Measurements from ENCODE around the gene RASSF8.

Gene RASSF8

DNA sequence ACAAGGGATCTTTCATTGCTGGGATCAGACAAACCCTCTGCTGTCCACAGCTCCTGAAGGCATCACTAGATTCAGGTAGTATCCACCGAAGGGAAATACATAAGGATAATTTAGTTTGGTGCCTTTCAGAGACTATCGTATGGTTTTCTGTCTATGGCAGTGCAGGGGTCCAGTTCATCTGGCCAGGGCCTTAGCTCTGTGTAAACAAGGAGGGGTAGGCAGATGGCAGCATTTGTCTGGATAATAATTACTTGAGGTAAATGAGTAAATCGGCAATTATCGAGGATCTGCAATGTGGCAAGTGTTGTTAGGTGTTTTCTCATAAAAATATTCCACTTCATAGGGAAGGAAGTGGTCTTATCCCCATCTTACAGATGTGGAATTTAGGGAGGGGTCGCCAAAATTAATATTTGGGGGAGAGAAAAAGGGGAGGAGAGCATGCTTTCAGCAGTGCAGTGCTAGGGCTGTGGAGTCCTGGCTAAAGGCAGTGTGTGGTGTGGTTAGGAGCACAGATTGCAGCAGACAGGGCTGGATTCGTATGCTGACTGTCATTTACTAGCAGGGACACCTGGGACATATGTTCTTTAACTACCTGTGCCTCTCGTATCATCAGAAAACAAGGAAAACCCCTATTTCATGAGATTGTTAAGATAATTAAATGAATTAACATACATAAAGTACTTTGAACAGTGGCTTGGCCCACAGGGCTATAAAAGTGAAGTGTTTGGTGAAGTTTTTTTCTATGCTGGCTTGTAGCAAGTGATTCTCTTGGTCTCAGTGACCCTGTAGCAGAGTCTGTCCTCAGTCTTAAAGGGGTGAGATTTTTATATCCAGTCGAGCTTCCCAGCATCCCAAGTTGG is 27.1 kb downstream of the RASSF8 start:
- in situ Hi-C loops (cut with HindIII; ENCODE audit: low pct_ligation_motif_present, low pct_unique_long_range_greater_than_20kb, low sequenced_read_pairs): no loop called here
- DNase-seq: no peak

GRCh38 chr12:25986180-25986579 is 27.7 kb downstream of the RASSF8 start:
- in situ Hi-C loops (cut with HindIII; ENCODE audit: low pct_ligation_motif_present, low pct_unique_long_range_greater_than_20kb, low sequenced_read_pairs): no loop called here

DNA sequence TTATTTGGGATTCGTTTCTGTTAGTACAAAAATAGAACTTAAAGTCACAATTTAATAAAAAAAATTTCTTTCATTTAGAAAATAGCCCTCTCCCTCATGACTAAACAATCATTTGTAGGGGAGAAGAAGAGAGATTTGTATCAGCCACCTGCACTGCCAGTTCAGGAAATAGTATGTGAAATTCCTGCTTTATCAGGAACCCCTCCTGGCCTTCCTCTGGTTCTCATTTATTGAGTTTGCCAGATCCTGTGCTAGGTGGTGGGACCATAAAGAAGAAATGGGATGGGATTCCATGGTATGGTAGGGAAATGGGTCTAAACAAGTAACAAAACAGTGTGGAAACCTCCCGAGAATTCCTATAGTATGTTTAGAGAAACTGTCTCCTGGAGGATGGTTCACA is 30.0 kb downstream of the RASSF8 start:
- in situ Hi-C loops (cut with HindIII; ENCODE audit: low pct_ligation_motif_present, low pct_unique_long_range_greater_than_20kb, low sequenced_read_pairs): no loop called here
- DNase-seq: no peak

More at GRCh38 chr12:25986180-25986579, 27.7 kb downstream of the RASSF8 start:
- no peak for DNase-seq

DNA sequence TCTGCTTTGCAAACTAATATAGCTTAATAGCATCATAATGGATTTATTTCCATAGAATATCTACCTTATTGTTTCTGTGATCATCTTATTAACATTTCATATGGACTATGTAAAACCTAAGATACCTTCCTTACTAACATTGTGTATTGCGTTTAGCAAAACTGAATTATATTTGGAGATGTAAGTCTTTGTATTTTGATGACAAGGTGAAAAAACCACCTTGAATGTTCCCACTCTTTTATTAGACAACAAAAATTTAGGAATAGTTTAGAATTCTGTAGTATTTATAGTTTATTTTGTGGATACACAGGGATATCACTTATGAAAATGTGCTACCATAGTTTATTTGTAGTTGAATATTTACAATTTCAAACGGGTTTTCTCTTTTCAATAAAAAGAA is 32.0 kb downstream of the RASSF8 start:
- in situ Hi-C loops (cut with HindIII; ENCODE audit: low pct_ligation_motif_present, low pct_unique_long_range_greater_than_20kb, low sequenced_read_pairs): no loop called here
- DNase-seq: no peak

GRCh38 chr12:25992026-25992782 is 33.7 kb downstream of the RASSF8 start:
- DNase-seq: peak; percentile 28
- in situ Hi-C loops (cut with HindIII; ENCODE audit: low pct_ligation_motif_present, low pct_unique_long_range_greater_than_20kb, low sequenced_read_pairs): no loop called here

DNA sequence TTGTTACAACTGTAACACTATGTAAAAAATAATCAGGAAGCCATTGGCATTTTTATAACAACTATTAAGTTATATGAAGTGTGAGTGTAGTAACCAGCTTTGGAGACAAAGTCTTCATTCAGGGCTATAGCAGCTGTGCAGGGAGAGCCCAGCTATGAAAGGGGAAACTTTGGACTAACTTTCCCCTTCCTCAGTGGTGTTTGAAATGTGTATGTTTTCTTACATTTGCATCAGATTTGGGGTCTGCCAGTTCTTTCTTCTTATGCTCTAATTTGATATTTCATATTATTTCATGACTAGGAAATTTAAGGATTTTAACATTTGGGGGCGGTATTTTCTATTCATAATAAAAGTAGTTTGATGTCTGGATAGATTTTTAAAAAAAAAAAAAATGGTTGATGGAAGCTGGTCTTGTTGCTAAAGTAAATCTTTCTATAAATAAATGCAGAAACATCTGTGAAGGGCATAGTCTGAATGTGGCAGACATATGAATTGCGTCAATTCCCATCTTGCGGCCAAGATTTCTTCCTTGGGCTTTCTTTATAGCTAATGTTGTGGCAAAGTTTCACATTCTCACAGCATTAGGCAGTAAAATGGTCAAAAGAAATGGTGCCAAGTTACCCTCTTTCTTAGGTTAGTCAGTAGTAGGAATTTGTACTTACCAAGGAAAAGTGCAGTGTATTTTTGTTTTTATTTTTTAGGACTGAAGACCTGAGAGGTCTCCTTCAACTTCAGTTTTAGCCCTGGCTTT is 35.6 kb downstream of the RASSF8 start:
- in situ Hi-C loops (cut with HindIII; ENCODE audit: low pct_ligation_motif_present, low pct_unique_long_range_greater_than_20kb, low sequenced_read_pairs): no loop called here
- peak; percentile 28 for DNase-seq

DNA sequence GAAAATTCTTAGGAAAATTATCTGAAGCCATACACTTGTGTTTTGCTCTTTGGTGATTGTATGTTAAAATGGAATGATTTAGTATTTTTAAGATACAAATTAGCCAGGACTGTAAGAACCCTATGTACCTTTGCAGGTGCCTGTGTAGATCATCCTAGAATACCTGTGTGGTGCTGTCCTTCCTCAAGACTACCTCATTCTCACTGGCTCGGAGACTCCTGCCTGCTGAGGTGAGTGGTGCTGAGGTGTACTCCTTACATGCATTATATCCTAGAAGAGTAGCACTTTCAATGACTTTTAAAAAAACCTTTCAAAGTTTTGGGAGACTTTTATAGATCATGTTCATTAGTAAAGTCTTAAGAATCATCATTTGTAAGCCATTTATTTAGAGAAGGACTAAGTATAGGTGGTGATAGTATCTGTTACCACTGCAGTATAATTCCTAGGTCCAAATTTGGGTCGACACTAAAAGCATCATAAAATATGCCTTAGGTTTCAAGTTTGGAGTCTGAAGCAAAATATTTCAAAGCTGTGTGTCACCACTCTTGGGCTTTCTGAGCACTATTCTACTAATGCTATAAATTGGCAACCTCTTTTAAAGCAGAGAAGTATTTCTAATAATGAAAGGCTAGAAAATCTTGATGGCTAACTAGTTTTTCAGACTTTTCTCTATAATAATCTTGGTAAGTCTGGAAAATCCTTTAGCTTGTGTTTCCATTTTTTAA is 36.6 kb downstream of the RASSF8 start:
- no peak for DNase-seq
- in situ Hi-C loops (cut with HindIII; ENCODE audit: low pct_ligation_motif_present, low pct_unique_long_range_greater_than_20kb, low sequenced_read_pairs): no loop called here

DNA sequence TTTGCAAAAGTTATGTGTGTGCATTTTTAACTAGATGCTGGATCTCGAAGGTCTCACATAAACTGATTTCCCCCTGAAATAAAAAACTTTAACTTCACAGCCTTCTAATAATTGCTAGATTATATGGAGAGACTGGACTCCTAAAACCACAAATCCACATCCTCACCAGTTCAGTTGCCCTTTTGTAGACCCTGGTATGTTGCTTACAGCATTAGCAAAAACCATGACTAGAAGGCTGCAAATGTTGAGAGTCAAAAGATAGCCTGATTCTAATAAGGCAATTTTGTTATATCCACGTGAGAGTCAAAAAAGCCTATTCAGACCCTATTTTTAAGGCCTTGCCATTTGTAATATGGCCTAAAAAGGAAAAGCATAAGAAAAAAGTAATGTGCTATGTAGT is 37.4 kb downstream of the RASSF8 start:
- in situ Hi-C loops (cut with HindIII; ENCODE audit: low pct_ligation_motif_present, low pct_unique_long_range_greater_than_20kb, low sequenced_read_pairs): no loop called here
- peak; percentile 31 for DNase-seq

GRCh38 chr12:25996677-25997076 is 38.2 kb downstream of the RASSF8 start:
- DNase-seq: no peak
- in situ Hi-C loops (cut with HindIII; ENCODE audit: low pct_ligation_motif_present, low pct_unique_long_range_greater_than_20kb, low sequenced_read_pairs): no loop called here

DNA sequence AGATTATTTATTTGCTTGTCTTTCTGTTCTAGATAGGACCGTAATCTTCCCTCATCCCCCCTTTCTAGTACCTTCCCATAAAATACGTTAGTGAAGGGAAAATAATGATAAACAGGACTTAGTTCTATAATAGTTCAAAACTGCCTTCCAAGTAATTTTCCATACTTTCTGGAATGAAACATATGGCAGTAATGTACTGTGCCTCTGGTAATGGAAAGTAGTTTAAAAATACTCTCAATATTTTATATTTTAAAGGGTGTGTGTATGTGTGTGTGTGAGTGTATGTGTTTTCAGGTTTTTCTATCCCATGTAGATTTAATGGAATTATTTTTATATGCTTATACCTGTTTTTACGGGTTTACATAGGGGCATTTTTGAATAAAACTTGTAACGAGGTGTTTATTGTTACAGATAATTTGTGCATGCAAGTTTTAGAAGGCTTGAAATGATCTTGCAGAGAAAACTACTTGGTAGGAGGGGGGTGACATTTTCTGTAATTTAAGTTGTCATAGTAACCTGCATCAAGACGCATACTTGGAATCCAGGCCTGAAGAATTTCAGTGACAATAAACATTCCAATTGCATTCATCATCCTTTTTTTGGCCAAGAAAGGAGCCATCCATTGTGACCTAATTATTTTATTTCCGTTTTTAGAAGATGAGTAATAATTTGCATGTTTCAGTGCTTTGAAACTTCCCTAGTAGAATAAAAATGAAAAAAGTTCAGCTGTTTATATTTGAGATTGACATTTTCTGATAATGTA is 38.9 kb downstream of the RASSF8 start:
- peak; percentile 98 for DNase-seq
- in situ Hi-C loops (cut with HindIII; ENCODE audit: low pct_ligation_motif_present, low pct_unique_long_range_greater_than_20kb, low sequenced_read_pairs): no loop called here

DNA sequence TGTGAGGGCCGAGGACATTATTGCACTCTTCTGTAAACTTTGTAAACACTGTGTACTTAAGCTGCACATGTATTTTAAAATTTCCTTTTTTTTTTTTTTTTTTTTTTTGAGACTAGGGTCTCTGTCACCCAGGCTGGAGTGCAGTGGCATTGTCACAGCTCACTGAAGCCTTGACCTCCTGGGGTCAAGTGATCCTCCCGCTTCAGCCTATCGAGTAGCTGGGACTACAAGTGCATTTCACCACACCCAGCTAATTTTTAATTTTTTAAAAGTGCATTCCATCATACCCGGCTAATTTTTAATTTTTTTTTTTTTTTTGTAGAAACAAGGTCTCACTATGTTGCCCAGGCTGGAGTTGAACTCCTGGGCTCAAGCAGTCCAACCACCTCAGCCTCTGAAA is 42.4 kb downstream of the RASSF8 start:
- in situ Hi-C loops (cut with HindIII; ENCODE audit: low pct_ligation_motif_present, low pct_unique_long_range_greater_than_20kb, low sequenced_read_pairs): no loop called here
- DNase-seq: no peak

DNA sequence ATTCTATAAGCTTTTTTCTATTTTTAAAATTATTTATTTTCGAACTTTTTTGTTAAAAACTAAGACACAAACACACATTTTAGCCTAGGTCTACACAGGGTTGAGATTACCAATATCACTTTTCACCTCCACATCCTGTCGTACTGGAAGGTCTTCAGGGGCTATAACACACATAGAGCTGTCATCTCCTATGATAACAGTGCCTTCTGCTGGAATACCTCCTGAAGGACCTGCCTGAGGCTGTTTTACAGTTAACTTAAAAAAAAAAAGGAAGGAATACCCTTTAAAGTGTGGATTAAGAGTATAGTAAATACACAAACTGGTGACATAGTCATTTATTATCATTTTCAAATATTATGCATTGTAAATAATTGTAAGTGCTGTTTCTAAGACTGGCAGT is 43.0 kb downstream of the RASSF8 start:
- DNase-seq: no peak
- in situ Hi-C loops (cut with HindIII; ENCODE audit: low pct_ligation_motif_present, low pct_unique_long_range_greater_than_20kb, low sequenced_read_pairs): no loop called here

- in situ Hi-C loops (cut with HindIII; ENCODE audit: low pct_ligation_motif_present, low pct_unique_long_range_greater_than_20kb, low sequenced_read_pairs): no loop called here
- DNase-seq: no peak
Measured at GRCh38 chr12:26003065-26003464, 44.6 kb downstream of the RASSF8 start.

GRCh38 chr12:26007566-26007965 is 49.1 kb downstream of the RASSF8 start:
- no peak for DNase-seq
- in situ Hi-C loops (cut with HindIII; ENCODE audit: low pct_ligation_motif_present, low pct_unique_long_range_greater_than_20kb, low sequenced_read_pairs): no loop called here

DNA sequence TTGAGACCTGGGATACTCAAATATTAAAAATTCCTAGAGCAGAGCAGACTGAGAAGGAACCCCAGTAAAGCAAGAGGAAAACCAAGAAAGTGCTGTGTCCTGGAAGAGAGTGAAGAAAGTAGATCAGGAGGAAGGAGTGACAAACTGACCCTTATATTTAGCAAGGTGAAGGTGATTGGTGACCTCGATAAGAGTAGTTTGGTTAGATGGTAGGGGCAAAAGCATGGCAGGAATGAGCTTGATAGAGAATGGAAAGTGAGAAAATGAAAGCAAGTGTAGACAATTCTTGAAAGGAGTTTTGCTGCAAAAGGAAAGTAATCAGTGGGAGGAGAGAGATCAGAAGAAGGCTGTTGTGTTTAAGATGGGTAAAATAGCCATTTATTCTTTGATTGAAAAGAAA is 51.1 kb downstream of the RASSF8 start:
- no peak for DNase-seq
- in situ Hi-C loops (cut with HindIII; ENCODE audit: low pct_ligation_motif_present, low pct_unique_long_range_greater_than_20kb, low sequenced_read_pairs): no loop called here

GRCh38 chr12:26010293-26010821 is 51.9 kb downstream of the RASSF8 start:
- DNase-seq: no peak
- in situ Hi-C loops (cut with HindIII; ENCODE audit: low pct_ligation_motif_present, low pct_unique_long_range_greater_than_20kb, low sequenced_read_pairs): no loop called here

GRCh38 chr12:26011099-26011498 is 52.6 kb downstream of the RASSF8 start:
- DNase-seq: no peak
- in situ Hi-C loops (cut with HindIII; ENCODE audit: low pct_ligation_motif_present, low pct_unique_long_range_greater_than_20kb, low sequenced_read_pairs): no loop called here

GRCh38 chr12:26014085-26014484 is 55.6 kb downstream of the RASSF8 start:
- no peak for DNase-seq
- in situ Hi-C loops (cut with HindIII; ENCODE audit: low pct_ligation_motif_present, low pct_unique_long_range_greater_than_20kb, low sequenced_read_pairs): no loop called here

All from ACHN (cell line).